Myocyte (in vitro differentiated cells): ENCODE results near the gene MYOZ1. TPM values are rescaled to one million over a fixed set of nuclear protein-coding genes. Genes with fewer than 3 reads are reported as not detected.

Experiments
- DNase-seq: peaks from one replicate; pipeline ENCODE4 v3.0.0-alpha.2; 2012; ENCODE audit warnings: low read depth
- total RNA-seq: library from RNA; depleted of rRNA; stranded (reverse); fragments of >200 nt; gene quantifications from 2 replicates; pipeline ENCODE4 v1.2.3, GENCODE V29; 2014

Gene MYOZ1
- total RNA-seq, 1 donor from 2014 or later: 4.7 TPM

DNA sequence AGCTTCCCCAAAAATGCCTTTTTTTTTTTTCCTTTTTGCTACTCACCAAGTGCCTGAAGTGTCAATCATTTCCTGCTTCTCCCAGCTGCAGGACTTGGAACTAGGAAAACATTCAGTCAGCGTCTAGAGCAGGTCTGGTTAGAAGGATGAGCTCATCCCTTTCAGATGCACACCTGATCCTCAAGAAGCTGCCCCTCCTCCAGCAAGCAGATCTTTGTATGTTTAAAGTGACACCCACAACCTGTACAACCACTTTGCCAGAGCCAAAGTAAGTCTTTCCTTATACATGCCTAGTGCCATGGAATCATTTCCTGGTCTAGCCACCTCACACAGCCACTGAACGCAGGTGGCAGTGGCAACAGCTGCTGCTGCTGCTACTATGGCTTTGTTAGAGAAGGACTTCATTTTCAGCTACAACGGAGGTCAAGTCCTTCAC is 39.8 kb downstream of the MYOZ1 start:
- DNase-seq: peak; percentile 51

DNA sequence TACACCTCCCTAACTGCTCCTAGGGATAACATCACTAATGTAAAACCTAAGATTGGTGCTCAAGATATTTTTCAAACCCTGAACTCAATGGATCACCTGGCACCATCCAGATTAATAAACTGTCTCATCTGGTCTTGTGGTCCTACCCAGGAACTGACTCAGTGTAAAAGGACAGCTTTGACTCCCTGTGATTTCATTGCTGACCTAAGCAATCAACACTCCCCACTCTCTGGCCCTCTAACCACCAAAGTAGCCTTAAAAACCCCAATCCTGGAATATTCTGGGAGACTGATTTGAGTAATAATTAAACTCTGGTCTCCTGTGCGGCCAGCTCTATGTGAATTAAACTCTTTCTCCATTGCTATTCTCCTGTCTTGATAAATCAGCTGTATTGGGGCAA is 43.9 kb downstream of the MYOZ1 start:
- no peak for DNase-seq

DNA sequence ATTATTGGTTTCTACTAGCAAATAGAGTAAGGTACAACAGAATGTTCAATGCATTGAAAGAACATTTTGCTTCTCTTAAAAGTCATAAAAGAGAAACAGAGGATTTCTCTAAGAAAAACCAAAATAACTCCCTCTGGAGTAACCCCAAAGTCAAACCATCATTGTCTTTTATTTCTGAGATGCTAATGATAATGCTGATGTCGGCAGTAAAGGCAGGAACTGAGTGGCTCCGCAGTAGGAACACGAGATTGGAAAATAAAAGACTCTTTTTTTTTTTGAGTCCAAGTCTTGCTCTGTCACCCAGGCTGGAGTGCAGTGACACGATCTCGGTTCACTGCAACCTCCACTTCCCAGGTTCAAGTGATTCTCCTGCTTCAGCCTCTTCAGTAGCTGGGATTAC is 47.5 kb downstream of the MYOZ1 start:
- DNase-seq: no peak

DNA sequence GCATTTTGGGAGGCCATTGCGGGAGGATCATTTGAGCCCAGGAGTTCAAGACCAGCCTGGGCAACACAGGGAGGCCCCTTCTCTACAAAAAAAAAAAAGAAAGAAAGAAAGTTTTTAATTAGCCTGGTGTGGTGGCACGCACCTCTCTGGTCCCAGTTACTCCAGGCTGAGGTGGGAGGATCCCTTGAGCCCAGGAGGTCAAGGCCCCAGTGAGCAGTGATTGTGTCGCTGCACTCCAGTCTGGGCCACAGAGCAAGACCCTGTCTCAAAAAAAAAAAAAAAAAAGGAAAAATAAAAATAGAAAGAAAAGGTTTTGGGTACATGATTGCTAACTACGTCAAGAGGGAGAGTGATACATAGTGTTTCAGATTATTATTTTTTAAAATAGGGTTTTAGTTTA is 48.2 kb downstream of the MYOZ1 start:
- DNase-seq: no peak

DNA sequence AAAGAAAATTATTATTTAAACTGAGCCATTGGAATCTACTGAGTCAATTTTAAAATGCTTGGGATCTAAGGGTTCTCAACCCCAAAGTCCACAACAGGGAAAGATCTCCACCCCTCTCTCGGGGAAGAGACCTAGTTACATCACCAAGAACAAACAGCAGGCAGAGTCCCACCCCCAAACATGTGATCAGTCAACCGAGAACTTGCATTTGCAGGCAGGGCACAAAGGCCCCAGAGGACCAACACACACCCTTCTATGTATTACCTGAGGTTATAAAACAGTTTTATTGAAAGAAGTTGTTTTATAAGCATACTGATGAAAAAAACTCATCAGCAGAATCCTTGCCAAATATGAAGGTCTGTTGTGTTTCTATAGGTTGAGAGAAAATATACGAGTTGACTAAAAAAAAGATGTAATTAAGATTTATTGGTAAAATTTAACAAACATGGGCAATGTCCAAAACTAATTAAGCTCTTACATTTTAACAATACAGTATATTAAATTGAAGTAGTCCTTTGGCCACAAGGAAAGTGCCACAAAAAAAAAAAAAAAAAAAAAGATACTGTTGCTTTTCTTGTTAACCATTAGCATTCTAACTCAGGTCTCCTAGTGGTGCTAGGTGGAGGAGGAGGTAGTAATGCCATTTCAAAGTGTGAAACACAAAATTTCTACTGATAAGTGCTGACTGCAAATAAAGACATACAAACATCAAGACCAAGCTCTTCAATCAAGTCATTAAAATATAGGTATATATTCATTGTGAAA is 49.2 kb downstream of the MYOZ1 start:
- DNase-seq: peak; percentile 89

DNA sequence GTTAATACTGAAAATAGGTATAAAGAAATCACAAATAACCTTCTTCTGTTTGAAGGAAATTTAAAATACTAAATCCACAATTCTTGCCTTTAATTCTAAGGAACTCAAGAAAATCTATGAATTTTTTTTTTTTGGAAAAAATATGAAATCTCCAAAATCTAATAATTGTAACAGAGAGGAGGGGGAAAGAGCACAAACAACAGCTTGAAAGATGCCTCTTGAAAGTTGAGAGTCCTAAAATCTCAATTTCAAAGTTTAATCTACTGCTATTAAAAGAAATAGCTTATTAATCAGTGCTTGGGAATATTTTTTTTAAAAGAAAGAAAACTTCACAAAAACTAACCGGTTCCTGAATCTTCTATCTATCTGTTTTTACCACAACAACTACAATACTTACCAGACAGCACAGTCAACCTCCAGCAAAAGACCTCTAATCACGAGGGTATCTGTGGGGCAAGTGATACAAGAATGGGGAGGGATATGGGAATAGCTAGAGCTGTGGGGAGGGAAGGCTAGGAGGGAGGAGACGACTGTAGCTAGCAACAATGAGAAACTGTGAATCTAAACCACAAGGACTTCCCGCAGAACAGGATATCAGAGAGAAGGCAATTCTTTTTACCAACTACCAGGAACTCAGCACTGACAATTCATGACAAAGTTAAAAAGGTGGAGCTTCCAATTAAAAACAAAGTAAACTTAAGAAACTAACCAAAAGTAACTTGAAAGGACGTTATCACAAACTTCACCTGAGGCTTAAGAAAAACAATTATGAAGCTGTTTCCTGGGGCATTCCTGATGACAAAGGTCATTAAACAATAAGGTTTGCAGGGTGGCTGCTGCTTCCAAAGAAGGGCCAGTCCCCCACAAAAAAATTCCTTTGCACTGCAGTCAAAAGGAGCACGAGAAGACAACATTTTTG is 50.1 kb downstream of the MYOZ1 start, which contains the start of gene USP54:
Gene USP54, minus strand, starts transcription at position 462 of the 919 bp plus-strand sequence. CDS start 15,684 bp downstream, outside the sequence.
- DNase-seq: peak; percentile 93

DNA sequence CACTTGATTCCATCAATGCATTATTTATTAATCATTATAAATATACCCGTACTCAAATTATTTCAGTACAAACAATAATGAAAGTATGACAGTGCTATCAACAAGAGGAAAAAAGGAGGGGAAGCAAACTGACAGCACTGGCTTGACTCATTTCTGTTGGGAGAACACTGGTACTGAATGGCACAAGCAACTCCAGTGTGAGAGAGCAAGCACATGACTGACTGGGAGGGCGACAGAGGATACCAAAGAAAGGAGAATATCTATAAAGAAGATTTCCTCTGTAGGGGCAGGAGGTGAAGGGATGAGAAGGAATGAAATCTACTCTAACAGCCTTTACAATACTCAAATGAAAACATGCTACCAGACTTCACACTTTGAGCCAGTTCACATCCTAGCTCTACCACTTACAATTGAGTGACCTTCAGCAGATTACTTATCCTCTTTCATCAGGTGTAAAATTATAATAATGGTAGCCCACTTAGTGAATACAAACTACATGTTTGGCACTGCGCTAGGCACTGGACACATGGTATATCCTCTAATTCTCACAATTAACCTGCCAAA is 51.6 kb downstream of the MYOZ1 start:
- peak; percentile 59 for DNase-seq

DNA sequence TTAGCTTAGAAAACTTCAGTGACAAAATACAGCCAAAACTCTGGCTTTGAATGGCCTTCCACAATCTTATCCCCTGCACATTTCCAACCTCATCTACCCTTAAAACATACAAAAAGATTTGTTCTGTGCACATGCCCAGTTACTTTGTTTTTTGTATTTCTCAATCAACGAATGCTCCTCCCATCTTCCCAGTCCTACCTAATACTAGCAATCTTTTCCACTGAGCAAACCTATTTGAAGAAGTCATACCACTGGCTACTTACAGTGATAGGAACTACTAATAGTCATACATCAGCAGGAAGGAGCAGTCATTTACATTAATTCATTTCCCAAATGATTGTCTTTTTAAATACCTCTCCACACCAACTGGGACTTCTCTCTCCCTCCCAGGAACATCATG is 52.6 kb downstream of the MYOZ1 start:
- no peak for DNase-seq

DNA sequence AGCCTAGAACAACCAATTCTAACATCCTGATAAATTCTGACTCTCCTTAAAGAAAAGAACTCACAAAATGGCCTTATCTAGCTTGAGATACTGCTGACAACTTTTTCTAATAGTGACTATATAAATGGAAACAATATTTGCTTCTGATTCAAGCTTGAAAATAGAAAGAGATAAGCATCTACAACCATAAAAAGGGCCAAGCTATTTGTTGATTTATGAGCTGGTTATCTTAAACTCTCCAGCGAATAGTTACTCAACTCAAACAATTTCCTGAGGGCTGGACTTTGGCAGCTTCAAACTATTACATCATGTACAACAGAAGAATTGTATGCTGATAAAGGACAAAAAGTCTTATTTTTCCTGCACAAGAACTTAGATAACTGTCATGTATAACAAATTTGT is 54.7 kb downstream of the MYOZ1 start:
- DNase-seq: peak; percentile 32

DNA sequence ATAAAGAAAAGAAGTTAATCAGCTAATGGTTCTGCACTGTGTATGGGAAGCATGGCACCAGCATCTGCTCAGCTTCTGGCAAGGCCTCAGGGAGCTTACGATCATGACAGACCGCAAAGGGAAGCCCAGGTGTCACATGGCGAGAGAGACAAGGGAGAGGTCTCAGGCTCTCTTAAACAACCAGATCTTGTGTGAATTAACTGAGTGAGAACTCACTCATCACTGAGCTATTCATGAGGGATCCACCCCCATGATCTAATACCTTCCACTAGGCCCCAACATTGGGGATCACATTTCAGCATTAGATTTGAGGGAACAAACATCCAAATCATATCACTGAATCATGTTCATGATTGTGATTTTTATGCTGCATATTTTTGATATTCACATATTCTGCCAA is 55.9 kb downstream of the MYOZ1 start:
- peak; percentile 46 for DNase-seq

DNA sequence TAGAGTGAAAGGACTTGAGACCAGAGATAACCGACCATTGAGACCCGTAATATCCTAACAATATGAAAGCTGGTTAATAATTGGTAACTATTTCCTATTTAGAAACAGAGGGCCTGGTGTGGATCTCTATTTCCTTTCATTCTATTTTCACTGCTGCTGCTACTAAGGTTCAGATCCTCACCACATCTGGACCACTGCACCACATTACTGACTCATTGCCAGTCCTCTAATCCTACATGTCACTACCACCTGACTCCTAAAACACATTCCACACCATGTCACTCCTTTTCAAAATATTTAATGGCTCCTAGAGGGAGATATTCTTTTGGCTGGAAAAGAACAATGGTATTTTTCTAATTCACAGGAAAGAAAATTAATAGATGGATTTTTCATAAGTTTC is 56.5 kb downstream of the MYOZ1 start:
- DNase-seq: peak; percentile 89

DNA sequence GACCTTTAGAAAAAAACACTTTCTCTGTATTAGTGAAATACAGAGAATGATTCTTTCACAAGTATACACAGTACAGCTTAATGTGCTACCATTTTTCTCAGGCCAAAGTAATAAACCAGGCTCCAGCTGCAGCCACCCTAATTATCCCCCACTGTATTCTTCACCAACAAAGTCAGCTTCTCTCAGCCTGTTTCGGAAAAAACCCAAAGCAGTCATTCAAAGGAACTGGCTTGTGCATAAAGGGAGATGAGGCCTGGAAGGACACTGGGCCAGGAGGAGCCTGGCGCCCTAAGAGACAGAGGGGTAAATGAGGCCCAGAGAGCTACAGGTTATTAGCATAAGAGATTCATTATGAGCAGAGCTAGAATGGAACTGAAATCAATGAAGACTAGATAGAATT is 59.4 kb downstream of the MYOZ1 start:
- no peak for DNase-seq

Other genes starting within 250 kb of the MYOZ1 start
- 112 and 133 TPM in 2 replicates for gene ANXA7, start 227.4 kb downstream of the MYOZ1 start, total RNA-seq
- gene MSS51, start 207.9 kb downstream of the MYOZ1 start, total RNA-seq: 6.6 and 8.1 TPM in 2 replicates
- gene PPP3CB, start 145.4 kb downstream of the MYOZ1 start, total RNA-seq: 54.6 and 59.1 TPM in 2 replicates
- 79.9 and 88.8 TPM in 2 replicates for gene USP54, start 50.1 kb downstream of the MYOZ1 start, total RNA-seq
- 22.8 and 41.4 TPM in 2 replicates for gene SYNPO2L, start 14.6 kb upstream of the MYOZ1 start, total RNA-seq
- gene AGAP5, start 56.6 kb upstream of the MYOZ1 start, total RNA-seq: 3.3 and 6.6 TPM in 2 replicates
- gene SEC24C, start 102.9 kb upstream of the MYOZ1 start, total RNA-seq: 87.4 and 88.4 TPM in 2 replicates
- 35.6 and 45.3 TPM in 2 replicates for gene CHCHD1, start 140.6 kb upstream of the MYOZ1 start, total RNA-seq
- gene ZSWIM8, start 144.1 kb upstream of the MYOZ1 start, total RNA-seq: 79.9 and 103 TPM in 2 replicates
- 11.5 and 15.2 TPM in 2 replicates for gene NDST2, start 170.1 kb upstream of the MYOZ1 start, total RNA-seq
- 32.4 and 32.8 TPM in 2 replicates for gene CAMK2G, start 233.1 kb upstream of the MYOZ1 start, total RNA-seq